Hepatocyte (in vitro differentiated cells): ENCODE measurements around the gene ZNF761. TPM values are rescaled to one million over a fixed set of nuclear protein-coding genes. Genes with fewer than 3 reads are reported as not detected.
"Not testable (repeated sequence)": the region's sequence is repeated elsewhere in the genome, so short reads cannot be mapped to it uniquely, and the experiment has no call there.

Experiments used
- DNase-seq: peaks from one replicate; pipeline ENCODE4 v3.0.0-alpha.2; 2016; ENCODE audit warnings: low spot score
- H2AFZ ChIP-seq: fragments of 200-600 bp; sonication (generic); 2 replicates; pipeline ENCODE4 v1.6.0; 2016; ENCODE audit warnings: antibody characterized with exemption, mild to moderate bottlenecking
- H3K27ac ChIP-seq: fragments of 200-600 bp; sonication (generic); 2 replicates; pipeline ENCODE4 v1.5.1; 2016; ENCODE audit warnings: mild to moderate bottlenecking
- H3K27me3 ChIP-seq: fragments of 200-600 bp; sonication (generic); 2 replicates; pipeline ENCODE4 v1.6.1; 2016
- H3K36me3 ChIP-seq: fragments of 200-600 bp; sonication (generic); replicated peaks from 2 replicates; pipeline ENCODE4 v1.5.1; 2016; ENCODE audit warnings: low read depth; ENCODE audit not compliant: insufficient read depth
- H3K4me1 ChIP-seq: fragments of 200-600 bp; sonication (generic); 2 replicates; pipeline ENCODE4 v1.5.1; 2016; ENCODE audit warnings: mild to moderate bottlenecking, moderate library complexity; ENCODE audit not compliant: insufficient read depth
- H3K4me2 ChIP-seq: fragments of 200-600 bp; sonication (generic); 2 replicates; pipeline ENCODE4 v1.6.0; 2016
- H3K4me3 ChIP-seq: fragments of 200-600 bp; sonication (generic); 2 replicates; pipeline ENCODE4 v1.5.1; 2016; ENCODE audit warnings: mild to moderate bottlenecking
- H3K79me2 ChIP-seq: fragments of 200-600 bp; sonication (generic); 2 replicates; pipeline ENCODE4 v1.6.0; 2017; ENCODE audit warnings: mild to moderate bottlenecking
- H3K9me2 ChIP-seq: fragments of 200-600 bp; sonication (generic); replicated peaks from 2 replicates; pipeline ENCODE4 v1.6.0; 2017; ENCODE audit warnings: mild to moderate bottlenecking; ENCODE audit not compliant: insufficient read depth
- H3K9me3 ChIP-seq: fragments of 200-600 bp; sonication (generic); 2 replicates; pipeline ENCODE4 v1.5.1; 2016; ENCODE audit warnings: low read depth, mild to moderate bottlenecking
- H4K20me1 ChIP-seq: fragments of 200-600 bp; sonication (generic); 2 replicates; pipeline ENCODE4 v1.6.0; 2016; ENCODE audit warnings: mild to moderate bottlenecking; ENCODE audit not compliant: insufficient read depth, poor library complexity, severe bottlenecking
- EZH2 ChIP-seq: fragments of 200-600 bp; sonication (generic); IDR thresholded peaks from 2 replicates; pipeline ENCODE4 v1.6.1; 2016; ENCODE audit warnings: antibody characterized with exemption, mild to moderate bottlenecking, borderline replicate concordance
- EZH2phosphoT487 ChIP-seq: fragments of 200-600 bp; sonication (generic); IDR thresholded peaks from one replicate; pipeline ENCODE4 v1.6.1; 2018; ENCODE audit warnings: antibody characterized with exemption, mild to moderate bottlenecking, low read depth, moderate library complexity; ENCODE audit not compliant: unreplicated experiment, severe bottlenecking
- WGBS: methylation state at CpG from one replicate; pipeline ENCODE4 v1.1.6; 2016; ENCODE audit warnings: low lambda C conversion rate; ENCODE audit errors: missing lambda C conversion rate; 5-methylcytosine and 5-hydroxymethylcytosine counted together
- polyA plus RNA-seq: library from polyadenylated mRNA; unstranded; fragments of >200 nt; fragmentation: Nextera tagmentation; extraction: Ambion mirVana; gene quantifications from 2 replicates; pipeline ENCODE4 v1.2.1, GENCODE V29; 2016
- total RNA-seq: library from RNA; depleted of rRNA; stranded (reverse); fragments of >200 nt; gene quantifications from 2 replicates; pipeline ENCODE4 v1.2.3, GENCODE V29; 2014
- TF ChIP-seq, protein P1 (sequence below): fragments of 200-600 bp; sonication (generic); IDR thresholded peaks from 2 replicates; pipeline ENCODE4 v1.5.1; 2016; ENCODE audit warnings: antibody characterized with exemption, mild to moderate bottlenecking; ENCODE audit not compliant: poor library complexity

Gene ZNF761
- total and polyA plus RNA-seq, 2 experiments from 2014 or later, result 13.5 to 27.7 TPM

DNA sequence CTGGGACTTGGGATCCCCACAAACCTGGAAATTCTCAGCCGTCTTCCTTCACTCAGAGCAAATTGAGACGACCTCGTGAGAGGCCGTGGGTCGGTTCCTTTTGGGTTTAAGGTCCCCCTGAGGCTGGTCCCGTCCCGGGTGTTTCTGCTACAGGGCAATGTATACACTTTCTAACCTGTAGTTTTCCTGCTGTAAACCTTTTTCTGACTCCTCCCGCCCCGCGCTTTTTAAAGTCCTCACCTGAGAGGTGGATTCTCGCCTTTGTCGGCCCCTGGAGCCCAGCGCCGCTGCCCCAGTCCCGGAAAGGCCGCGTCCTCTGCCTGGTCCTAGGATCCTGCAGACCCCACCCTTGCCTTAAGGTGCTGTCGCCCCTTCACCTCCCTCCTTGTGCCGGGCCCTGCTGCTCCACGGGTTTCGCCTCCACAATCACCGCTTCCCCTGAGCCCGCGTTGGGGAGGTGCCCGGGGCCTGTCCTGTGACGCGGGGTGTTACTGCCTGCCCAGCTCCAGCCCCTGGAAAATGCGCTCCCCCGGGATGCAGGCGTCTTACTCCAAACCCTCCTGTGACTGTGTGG lies 391 bp downstream of the ZNF761 start:
- H3K4me2 ChIP-seq, result peak overlapping the region; percentile 93
- no peaks in the 10 kb centered on the region for H3K9me2 ChIP-seq
- peak; percentile 23 for DNase-seq
- H3K36me3 ChIP-seq, result no peaks in the 10 kb centered on the region
- peaks cover 10% of the 10 kb centered on the region for H3K4me1 ChIP-seq
- peaks cover 38% of the 10 kb centered on the region for H3K79me2 ChIP-seq
- peak overlapping the region; percentile 77 for H3K4me3 ChIP-seq
- H4K20me1 ChIP-seq, result no peaks in the 10 kb centered on the region
- no peaks in the 10 kb centered on the region for H3K9me3 ChIP-seq
- WGBS, result 3% methylated on average over 26 of the region's 30 CpGs
- H3K27me3 ChIP-seq, result no peaks in the 10 kb centered on the region
- no peak for TF ChIP-seq EZH2
- TF ChIP-seq EZH2phosphoT487, result no peak
- TF ChIP-seq, protein P1, sequence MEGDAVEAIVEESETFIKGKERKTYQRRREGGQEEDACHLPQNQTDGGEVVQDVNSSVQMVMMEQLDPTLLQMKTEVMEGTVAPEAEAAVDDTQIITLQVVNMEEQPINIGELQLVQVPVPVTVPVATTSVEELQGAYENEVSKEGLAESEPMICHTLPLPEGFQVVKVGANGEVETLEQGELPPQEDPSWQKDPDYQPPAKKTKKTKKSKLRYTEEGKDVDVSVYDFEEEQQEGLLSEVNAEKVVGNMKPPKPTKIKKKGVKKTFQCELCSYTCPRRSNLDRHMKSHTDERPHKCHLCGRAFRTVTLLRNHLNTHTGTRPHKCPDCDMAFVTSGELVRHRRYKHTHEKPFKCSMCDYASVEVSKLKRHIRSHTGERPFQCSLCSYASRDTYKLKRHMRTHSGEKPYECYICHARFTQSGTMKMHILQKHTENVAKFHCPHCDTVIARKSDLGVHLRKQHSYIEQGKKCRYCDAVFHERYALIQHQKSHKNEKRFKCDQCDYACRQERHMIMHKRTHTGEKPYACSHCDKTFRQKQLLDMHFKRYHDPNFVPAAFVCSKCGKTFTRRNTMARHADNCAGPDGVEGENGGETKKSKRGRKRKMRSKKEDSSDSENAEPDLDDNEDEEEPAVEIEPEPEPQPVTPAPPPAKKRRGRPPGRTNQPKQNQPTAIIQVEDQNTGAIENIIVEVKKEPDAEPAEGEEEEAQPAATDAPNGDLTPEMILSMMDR, result no peak
- H2AFZ ChIP-seq, result peak overlapping the region; percentile 77
- peak overlapping the region; percentile 96 for H3K27ac ChIP-seq

DNA sequence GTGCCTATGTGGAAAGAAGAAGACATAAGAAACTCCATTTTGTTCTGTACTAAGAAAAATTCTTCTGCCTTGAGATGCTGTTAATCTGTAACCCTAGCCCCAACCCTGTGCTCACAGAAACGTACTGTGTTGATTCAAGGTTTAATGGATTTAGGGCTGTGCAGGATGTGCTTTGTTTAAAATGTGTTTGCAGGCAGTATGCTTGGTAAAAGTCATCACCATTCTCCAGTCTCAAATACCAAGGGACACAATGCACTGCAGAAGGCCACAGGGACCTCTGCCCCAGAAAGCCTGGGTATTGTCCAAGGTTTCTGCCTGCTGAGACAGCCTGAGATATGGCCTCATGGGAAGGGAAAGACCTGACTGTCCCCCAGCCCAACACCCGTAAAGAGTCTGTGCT lies 12.0 kb downstream of the ZNF761 start:
- not testable (repeated sequence) for H2AFZ ChIP-seq, H3K4me2 ChIP-seq, H3K36me3 ChIP-seq, H3K27me3 ChIP-seq, H3K4me3 ChIP-seq, H3K4me1 ChIP-seq, H3K79me2 ChIP-seq, H4K20me1 ChIP-seq, H3K9me2 ChIP-seq, DNase-seq
- H3K27ac ChIP-seq, result peak overlapping the region; percentile 15
- peaks cover 11% of the 10 kb centered on the region for H3K9me3 ChIP-seq
- WGBS, result 60% methylated on average over 2 of the region's 2 CpGs

DNA sequence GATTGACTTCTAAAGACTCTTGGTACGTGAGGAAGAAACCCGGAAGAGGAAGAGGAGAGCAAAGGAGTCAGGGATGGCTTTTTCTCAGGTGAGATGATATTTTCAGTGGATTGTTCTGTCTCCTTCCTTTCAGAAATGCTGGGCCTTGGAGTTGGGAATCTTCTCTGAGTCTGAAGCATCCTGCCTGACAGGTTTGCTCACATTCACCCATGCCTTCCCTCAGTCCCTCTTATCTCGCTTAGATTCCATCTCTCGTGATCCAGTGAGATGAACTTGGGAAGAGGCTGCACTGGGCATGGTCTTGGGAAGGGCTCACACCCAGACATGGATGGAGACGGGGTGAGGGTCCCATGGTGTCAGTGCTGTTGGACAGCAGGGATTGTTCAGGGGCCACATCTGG lies 15.4 kb downstream of the ZNF761 start:
- not testable (repeated sequence) for DNase-seq, H3K27me3 ChIP-seq, H3K4me1 ChIP-seq, H3K79me2 ChIP-seq, H3K4me3 ChIP-seq, H3K36me3 ChIP-seq, H2AFZ ChIP-seq, H3K9me2 ChIP-seq, H3K27ac ChIP-seq, H3K4me2 ChIP-seq, H4K20me1 ChIP-seq
- peaks cover 11% of the 10 kb centered on the region for H3K9me3 ChIP-seq
- 87% methylated on average over 5 of the region's 5 CpGs for WGBS

DNA sequence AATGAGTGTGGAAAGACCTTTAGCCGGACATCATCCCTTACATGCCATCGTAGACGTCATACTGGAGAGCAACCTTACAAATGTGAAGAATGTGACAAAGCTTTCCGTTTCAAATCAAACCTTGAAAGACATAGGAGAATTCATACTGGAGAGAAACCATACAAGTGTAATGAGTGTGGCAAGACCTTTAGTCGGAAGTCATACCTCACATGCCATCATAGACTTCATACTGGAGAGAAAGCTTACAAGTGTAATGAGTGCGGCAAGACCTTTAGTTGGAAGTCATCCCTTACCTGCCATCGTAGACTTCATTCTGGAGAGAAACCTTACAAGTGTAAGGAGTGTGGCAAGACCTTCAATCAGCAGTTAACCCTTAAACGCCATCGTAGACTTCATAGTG lies 24.0 kb downstream of the ZNF761 start:
- H4K20me1 ChIP-seq, result no peaks in the 10 kb centered on the region
- peaks cover 65% of the 10 kb centered on the region for H3K9me3 ChIP-seq
- H3K79me2 ChIP-seq, result no peaks in the 10 kb centered on the region
- H3K4me1 ChIP-seq, result no peaks in the 10 kb centered on the region
- TF ChIP-seq EZH2, result no peak
- TF ChIP-seq, protein P1, result no peak
- TF ChIP-seq EZH2phosphoT487, result no peak
- H3K27me3 ChIP-seq, result no peaks in the 10 kb centered on the region
- no peak overlapping the region for H2AFZ ChIP-seq
- 96% methylated on average over 9 of the region's 9 CpGs for WGBS
- no peak overlapping the region for H3K4me3 ChIP-seq
- H3K4me2 ChIP-seq, result no peak overlapping the region
- H3K36me3 ChIP-seq, result peaks cover 34% of the 10 kb centered on the region
- no peak for DNase-seq
- H3K9me2 ChIP-seq, result no peaks in the 10 kb centered on the region
- no peak overlapping the region for H3K27ac ChIP-seq

DNA sequence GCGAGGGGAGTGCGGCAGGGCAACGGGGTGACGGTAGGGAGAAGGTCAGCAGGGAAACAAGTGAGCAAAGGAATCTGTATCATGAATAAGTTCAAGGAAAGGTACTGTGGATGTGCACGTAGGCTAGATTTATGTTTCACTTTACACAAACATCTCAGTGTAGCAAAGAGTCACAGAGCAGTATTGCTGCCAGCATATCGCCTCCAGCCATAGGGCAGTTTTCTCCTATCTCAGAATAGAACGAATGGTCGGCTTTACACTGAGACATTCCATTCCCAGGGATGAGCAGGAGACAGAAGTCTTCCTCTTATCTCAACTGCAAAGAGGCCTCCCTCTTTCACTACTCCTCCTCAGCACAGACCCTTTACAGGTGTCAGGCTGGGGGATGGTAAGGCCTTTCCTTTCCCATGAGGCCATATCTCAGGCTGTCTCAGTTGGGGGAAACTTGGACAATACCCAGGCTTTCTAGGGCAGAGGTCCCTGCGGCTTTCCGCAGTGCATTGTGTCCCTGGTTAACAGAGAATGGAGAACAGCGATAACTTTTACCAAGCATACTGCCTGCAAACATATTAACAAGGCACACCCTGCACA lies 28.4 kb downstream of the ZNF761 start:
- not testable (repeated sequence) for H3K27me3 ChIP-seq, H3K4me3 ChIP-seq, H3K4me1 ChIP-seq, H3K79me2 ChIP-seq, DNase-seq, H4K20me1 ChIP-seq, H3K9me2 ChIP-seq, H2AFZ ChIP-seq, H3K4me2 ChIP-seq
- 53% methylated on average over 11 of the region's 11 CpGs for WGBS
- H3K9me3 ChIP-seq, result peaks cover 35% of the 10 kb centered on the region
- H3K27ac ChIP-seq, result peak overlapping the region; percentile 37
- peaks cover 12% of the 10 kb centered on the region for H3K36me3 ChIP-seq
